Stimulated activated naive CD8-positive, alpha-beta T cell treated with anti-CD3 and anti-CD28 coated beads, Interleukin-15, amount 100 ng/mL, for 72 hours (primary cell): ENCODE measurements around the gene BTBD16.

Experiments used
- ATAC-seq: fragments of 150-1000 bp; cut with Tn5 transposase; 2 replicates; pipeline ENCODE4 v1.10.0; 2021; ENCODE audit warnings: mild to moderate bottlenecking, moderate library complexity
- DNase-seq, 2 donors: peaks; one replicate each; pipeline ENCODE4 v3.0.0; 2021 to 2022
- H3K27ac Mint-ChIP-seq, 2 donors: one replicate each; pipeline ENCODE4 v1.8.0; 2022; ENCODE audit warnings: mild to moderate bottlenecking in 2 of 2, mixed read lengths in 2 of 2, moderate library complexity in 2 of 2
- H3K27me3 Mint-ChIP-seq: one replicate; pipeline ENCODE4 v1.8.0; 2022; ENCODE audit warnings: mixed read lengths
- H3K4me1 Mint-ChIP-seq: one replicate; pipeline ENCODE4 v1.8.0; 2022; ENCODE audit warnings: mild to moderate bottlenecking, mixed read lengths
- H3K4me3 Mint-ChIP-seq, 2 donors: one replicate each; pipeline ENCODE4 v1.8.0; 2022; ENCODE audit warnings: mild to moderate bottlenecking in 2 of 2, mixed read lengths in 2 of 2, moderate library complexity in 1 of 2
- H3K9me3 Mint-ChIP-seq, 2 donors: one replicate each; pipeline ENCODE4 v1.8.0; 2022; ENCODE audit warnings: mixed read lengths in 2 of 2

BTBD16 gene

GRCh38 chr10:122293961-122294380 is 22.9 kb downstream of the BTBD16 start:
- Mint-ChIP-seq H3K27ac (no peak overlapping the region), H3K4me3 (no peak overlapping the region), H3K4me1 (peaks cover 20% of the 10 kb centered on the region), H3K27me3 (peaks cover 19% of the 10 kb centered on the region), H3K9me3 (no peaks in the 10 kb centered on the region)
- no peak for DNase-seq
- ATAC-seq = no peak

- Mint-ChIP-seq H3K27ac (no peak overlapping the region), H3K4me3 (no peak overlapping the region), H3K27me3 (peaks cover 26% of the 10 kb centered on the region), H3K9me3 (no peaks in the 10 kb centered on the region), H3K4me1 (peaks cover 22% of the 10 kb centered on the region)
- DNase-seq (no peak), ATAC-seq (no peak)
Measured at GRCh38 chr10:122294511-122295450, 23.7 kb downstream of the BTBD16 start.

DNA sequence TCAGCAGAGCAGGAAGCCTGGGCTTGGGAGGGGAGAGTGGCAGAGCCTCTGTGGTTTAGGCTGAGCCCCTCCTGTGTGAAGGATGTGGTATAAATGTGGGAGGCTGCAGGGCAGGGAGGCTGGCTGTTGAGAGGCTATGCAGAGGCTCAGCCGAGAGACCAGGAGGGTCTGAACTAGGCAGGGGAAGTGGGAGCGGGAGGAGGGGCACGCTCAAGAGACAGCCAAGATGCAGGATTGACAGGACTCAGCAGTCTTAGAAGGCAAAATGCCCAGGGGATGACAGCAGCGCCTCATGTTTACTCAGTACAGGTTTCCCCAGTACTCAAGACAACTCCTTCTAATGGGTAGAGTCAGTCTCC is 24.3 kb downstream of the BTBD16 start:
- no peak for DNase-seq
- ATAC-seq = no peak
- H3K4me3 Mint-ChIP-seq = no peak overlapping the region
- H3K4me1 Mint-ChIP-seq = peaks cover 22% of the 10 kb centered on the region
- no peak overlapping the region for H3K27ac Mint-ChIP-seq
- peaks cover 28% of the 10 kb centered on the region for H3K27me3 Mint-ChIP-seq
- H3K9me3 Mint-ChIP-seq = no peaks in the 10 kb centered on the region

DNA sequence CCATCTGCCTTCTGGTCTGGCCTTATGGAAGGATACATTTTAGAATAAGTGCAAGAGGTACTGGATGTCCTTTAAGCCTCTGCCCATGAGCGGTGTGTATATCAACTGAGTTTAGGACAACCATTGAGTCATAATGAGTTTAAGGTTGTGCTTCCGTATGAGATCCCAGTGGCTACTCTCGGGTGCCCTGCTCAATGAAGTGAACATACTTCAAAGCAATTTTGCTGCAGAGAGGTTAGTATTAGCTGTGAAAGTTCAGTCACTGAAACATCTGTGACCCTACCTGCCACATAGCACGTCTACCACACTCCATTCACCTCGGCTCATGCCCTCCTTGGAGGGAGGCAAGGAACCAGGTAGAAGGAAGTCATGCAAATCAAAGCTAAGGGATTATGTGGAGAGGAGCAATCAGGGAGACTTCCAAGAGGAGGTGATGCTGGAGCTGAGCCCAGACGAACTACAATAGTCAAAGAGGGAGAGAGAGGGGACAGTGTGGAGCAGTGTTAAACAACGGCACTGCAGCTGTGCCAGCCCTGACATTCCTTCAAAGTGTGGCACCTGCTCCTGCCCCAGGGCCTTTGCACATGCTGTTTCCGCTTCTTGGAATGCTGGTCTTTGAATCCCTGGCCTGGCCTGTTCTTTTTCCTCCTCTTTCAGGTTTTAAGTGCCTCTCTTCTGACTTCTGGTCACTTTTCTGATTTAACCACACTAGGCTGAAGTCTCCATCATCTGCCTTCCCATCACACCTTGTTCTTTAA is 25.4 kb downstream of the BTBD16 start:
- peaks cover 22% of the 10 kb centered on the region for H3K4me1 Mint-ChIP-seq

DNA sequence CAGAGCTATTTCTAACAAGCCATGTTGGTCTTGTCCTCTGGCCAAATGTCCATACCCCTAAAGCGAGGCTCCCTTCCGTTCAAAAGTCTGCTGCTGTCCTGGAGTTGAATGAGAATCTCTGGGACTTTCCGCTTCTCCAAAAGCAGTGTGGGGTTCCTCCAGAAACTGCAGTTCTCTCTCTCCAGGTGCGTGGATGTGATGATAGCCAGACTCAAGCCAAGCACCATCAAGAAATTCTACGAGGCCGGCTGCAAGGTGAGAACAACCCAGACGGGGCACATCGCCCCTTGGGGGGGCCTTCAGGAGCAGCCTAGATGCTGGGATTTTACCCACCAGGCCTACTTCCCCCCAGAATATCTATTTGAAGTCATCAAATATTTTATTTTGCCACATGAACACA is 26.5 kb downstream of the BTBD16 start:
- Mint-ChIP-seq H3K4me1 (peaks cover 22% of the 10 kb centered on the region), H3K27me3 (peaks cover 28% of the 10 kb centered on the region), H3K9me3 (no peaks in the 10 kb centered on the region), H3K4me3 (no peak overlapping the region), H3K27ac (no peak overlapping the region)
- DNase-seq (no peak), ATAC-seq (no peak)

More for the DNA sequence above, 25.4 kb downstream of the BTBD16 start:
- ATAC-seq (no peak), DNase-seq (no peak)
- H3K27ac Mint-ChIP-seq = no peak overlapping the region
- no peak overlapping the region for H3K4me3 Mint-ChIP-seq
- H3K9me3 Mint-ChIP-seq = no peaks in the 10 kb centered on the region
- peaks cover 28% of the 10 kb centered on the region for H3K27me3 Mint-ChIP-seq

GRCh38 chr10:122298206-122298597 is 27.1 kb downstream of the BTBD16 start:
- no peak overlapping the region for H3K27ac Mint-ChIP-seq
- H3K27me3 Mint-ChIP-seq = peaks cover 28% of the 10 kb centered on the region
- H3K9me3 Mint-ChIP-seq = no peaks in the 10 kb centered on the region
- DNase-seq (no peak), ATAC-seq (no peak)
- no peak overlapping the region for H3K4me3 Mint-ChIP-seq
- peaks cover 18% of the 10 kb centered on the region for H3K4me1 Mint-ChIP-seq

- Mint-ChIP-seq H3K9me3 (no peaks in the 10 kb centered on the region), H3K4me1 (peaks cover 15% of the 10 kb centered on the region), H3K4me3 (peak overlapping the region; percentile 47 to 70), H3K27ac (no peak overlapping the region), H3K27me3 (peaks cover 28% of the 10 kb centered on the region)
- ATAC-seq = peak; percentile 85
- DNase-seq = peak; percentile 56 to 60
Measured at GRCh38 chr10:122298598-122299301, 27.7 kb downstream of the BTBD16 start.

- Mint-ChIP-seq H3K4me3 (no peak overlapping the region), H3K4me1 (peaks cover 15% of the 10 kb centered on the region), H3K9me3 (no peaks in the 10 kb centered on the region), H3K27ac (no peak overlapping the region), H3K27me3 (peaks cover 28% of the 10 kb centered on the region)
- ATAC-seq (no peak), DNase-seq (no peak)
Measured at GRCh38 chr10:122299423-122300075, 28.5 kb downstream of the BTBD16 start.

DNA sequence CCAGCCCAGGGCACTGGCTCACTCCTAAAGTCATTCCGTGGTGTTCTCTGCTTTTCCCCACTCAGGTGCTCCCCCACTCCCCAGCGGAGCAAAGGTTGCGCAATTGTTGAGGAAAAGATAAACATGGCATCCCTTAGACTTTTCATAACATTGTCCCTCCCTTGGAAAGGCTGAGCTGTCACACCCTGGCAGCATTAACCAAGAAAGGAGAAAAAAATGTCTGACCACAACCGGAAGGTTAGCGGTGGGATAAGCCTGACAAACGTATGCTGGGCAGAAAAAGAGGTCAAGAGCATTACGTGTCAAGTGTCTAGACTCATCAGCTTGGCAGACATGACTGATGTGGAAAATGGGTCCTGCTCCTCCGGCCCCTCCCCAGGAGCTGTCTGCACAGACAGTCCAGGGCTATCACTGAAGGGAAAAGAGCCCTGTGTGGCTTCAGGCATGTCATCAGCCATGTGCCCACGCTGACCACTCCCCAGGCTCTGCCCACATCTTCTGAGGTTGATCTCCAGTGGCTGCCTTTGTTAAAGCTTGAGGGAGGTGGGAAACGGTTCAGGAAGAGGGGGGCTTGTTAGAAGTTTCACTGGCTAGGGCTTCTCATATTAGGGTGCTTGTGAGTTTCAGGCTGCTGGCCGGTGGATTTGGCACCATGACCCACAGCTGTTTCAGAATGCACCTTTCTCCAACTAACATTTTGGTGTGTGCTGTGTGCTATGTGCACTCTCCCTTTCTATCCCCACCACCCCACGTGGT is 30.1 kb downstream of the BTBD16 start:
- ATAC-seq (peak; percentile 68), DNase-seq (peak in 1 of 2 donors; percentile 21)
- Mint-ChIP-seq H3K9me3 (peaks cover 4 to 12% of the 10 kb centered on the region in 2 donors), H3K4me3 (no peak overlapping the region), H3K27me3 (peaks cover 27% of the 10 kb centered on the region), H3K4me1 (peaks cover 6% of the 10 kb centered on the region), H3K27ac (no peak overlapping the region)

- ATAC-seq = no peak
- peaks cover 6% of the 10 kb centered on the region for H3K4me1 Mint-ChIP-seq
- H3K4me3 Mint-ChIP-seq = no peak overlapping the region
- peaks cover 22% of the 10 kb centered on the region for H3K27me3 Mint-ChIP-seq
- H3K9me3 Mint-ChIP-seq = peaks cover 4 to 13% of the 10 kb centered on the region in 2 donors
- H3K27ac Mint-ChIP-seq = no peak overlapping the region
- DNase-seq = no peak
Measured at GRCh38 chr10:122301811-122302115, 30.7 kb downstream of the BTBD16 start.

DNA sequence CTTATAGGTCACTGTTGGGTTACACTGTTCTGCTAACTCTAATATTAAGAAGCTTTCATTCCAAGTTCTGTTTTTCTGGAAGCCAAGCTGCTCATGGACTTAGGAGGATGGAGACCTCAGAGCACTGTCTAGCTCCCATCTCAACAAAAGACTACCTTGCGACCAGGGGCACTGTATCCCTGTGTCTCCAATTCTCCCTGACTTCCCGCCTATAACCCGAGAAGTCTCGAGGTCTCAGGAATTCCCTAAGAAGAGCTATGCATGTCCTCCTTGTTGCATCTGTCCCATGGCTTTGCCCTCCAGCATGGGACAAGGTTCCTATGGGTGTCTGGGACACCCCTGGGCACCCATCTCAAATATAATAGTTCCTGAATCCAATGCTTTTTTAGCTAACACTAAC is 31.2 kb downstream of the BTBD16 start:
- H3K27me3 Mint-ChIP-seq = peaks cover 17% of the 10 kb centered on the region
- H3K27ac Mint-ChIP-seq = no peak overlapping the region
- H3K4me3 Mint-ChIP-seq = no peak overlapping the region
- H3K4me1 Mint-ChIP-seq = peaks cover 6% of the 10 kb centered on the region
- H3K9me3 Mint-ChIP-seq = peaks cover 4 to 13% of the 10 kb centered on the region in 2 donors
- DNase-seq = no peak
- no peak for ATAC-seq

- ATAC-seq (no peak), DNase-seq (no peak)
- Mint-ChIP-seq H3K27me3 (peaks cover 14% of the 10 kb centered on the region), H3K9me3 (peaks cover 4 to 13% of the 10 kb centered on the region in 2 donors), H3K4me1 (peaks cover 6% of the 10 kb centered on the region), H3K27ac (no peak overlapping the region), H3K4me3 (no peak overlapping the region)
Measured at GRCh38 chr10:122303271-122304053, 32.4 kb downstream of the BTBD16 start.

DNA sequence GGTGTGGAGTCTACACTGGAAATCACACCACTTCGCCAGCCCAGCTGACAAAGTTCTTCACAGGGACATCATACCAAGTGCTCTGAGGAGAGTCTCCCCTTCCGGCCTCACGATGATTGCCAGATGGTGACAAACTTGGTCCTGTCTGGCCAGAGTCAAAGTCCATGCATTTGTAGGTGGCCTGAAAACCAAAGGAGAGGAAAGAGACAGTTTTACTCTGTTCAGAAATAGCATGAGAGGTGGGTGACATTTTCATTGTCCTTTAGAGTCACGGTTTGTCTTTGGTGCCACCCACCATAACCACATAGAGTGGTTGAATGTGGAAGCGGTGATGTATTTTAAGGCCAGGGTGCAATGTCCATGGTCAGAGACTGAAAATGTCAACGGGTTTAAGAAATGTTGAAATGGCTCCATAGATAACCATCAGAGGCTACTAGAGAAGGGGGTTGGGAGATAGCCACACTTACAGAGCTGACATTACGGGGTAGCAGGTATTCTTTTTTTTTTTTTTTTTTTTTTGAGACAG is 33.0 kb downstream of the BTBD16 start:
- ATAC-seq (no peak), DNase-seq (no peak)
- Mint-ChIP-seq H3K27ac (no peak overlapping the region), H3K27me3 (peaks cover 8% of the 10 kb centered on the region), H3K4me3 (no peak overlapping the region), H3K4me1 (peaks cover under 1% of the 10 kb centered on the region), H3K9me3 (peaks cover 4 to 13% of the 10 kb centered on the region in 2 donors)

DNA sequence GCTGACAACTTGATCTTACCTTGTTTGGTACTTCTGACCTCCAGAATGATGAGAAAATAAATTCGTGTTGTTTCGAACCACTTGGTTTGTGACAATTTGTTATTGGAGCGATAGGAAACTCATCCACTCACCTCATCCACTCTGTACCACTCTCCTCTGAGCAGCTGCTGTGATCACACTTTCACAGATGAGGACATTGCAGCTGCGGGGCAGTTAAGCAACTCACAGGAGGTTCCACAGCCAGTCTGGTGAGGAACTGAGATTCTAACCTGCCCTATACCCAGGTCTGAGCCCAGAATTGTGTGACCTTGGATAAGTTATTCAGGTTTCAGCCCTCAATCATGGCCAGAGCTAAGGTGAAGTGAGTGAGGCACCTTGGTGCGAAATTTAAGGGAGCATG is 35.2 kb downstream of the BTBD16 start:
- ATAC-seq = no peak
- DNase-seq = no peak
- Mint-ChIP-seq H3K4me1 (no peaks in the 10 kb centered on the region), H3K9me3 (peaks cover 4 to 13% of the 10 kb centered on the region in 2 donors), H3K27ac (no peak overlapping the region), H3K4me3 (no peak overlapping the region), H3K27me3 (peaks cover 14% of the 10 kb centered on the region)
